ENCODE measurements around the gene SUN1. TPM values are rescaled to one million over a fixed set of nuclear protein-coding genes. Genes with fewer than 3 reads are reported as not detected.

The SUN1 gene
- total RNA-seq, 1 donor from 2014 or later = 183 TPM

DNA sequence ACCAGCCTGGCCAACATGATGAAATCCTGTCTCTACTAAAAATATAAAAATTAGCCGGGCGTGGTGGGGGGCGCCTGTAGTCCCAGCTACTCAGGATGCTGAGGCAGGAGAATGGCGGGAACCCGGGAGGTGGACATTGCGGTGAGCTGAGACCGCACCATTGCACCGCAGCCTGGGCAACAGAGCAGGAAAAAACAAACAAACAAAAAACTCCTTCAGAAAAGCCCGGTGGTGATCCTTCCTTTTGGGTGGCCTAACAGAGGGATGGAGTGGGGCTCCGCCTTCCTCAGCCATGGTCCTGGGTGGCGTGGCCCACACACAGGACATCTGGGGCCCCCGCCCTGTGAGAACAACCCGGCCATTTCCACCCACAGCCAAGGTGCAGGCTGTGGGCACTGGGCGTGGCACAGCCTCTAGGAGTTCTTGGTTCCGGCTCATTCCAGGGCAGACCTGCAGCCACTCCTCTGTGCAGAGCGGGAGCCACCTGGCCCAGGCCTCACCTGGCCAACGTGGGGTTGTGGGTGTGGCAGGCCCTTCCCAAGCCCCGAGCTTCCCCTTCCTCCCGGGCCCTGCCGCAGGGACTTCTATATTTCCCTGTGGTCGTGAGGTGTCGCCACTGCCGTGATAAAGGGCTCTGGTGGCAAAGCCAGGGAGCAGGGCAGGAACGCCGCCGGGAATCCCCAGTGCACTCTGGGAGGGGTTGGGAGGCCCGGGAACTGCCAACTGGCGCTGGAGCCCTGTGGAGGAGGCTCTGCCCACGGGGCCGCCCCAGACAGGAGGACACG, 81.7 kb downstream of the SUN1 start:
- Histone ChIP-seq H3K27me3 (ENCODE audit: low read depth) (peaks cover 3% of the 10 kb centered on the region), H3K4me1 (peaks cover 7% of the 10 kb centered on the region), H3K27ac (replicated peaks) (no peak overlapping the region), H3K4me3 (no peak overlapping the region), H3K36me3 (no peaks in the 10 kb centered on the region), H3K9me3 (replicated peaks) (no peaks in the 10 kb centered on the region)
- no peak for DNase-seq
- intact Hi-C loops (cut with micrococcal nuclease) = no loop called here
- TF ChIP-seq, protein P1, sequence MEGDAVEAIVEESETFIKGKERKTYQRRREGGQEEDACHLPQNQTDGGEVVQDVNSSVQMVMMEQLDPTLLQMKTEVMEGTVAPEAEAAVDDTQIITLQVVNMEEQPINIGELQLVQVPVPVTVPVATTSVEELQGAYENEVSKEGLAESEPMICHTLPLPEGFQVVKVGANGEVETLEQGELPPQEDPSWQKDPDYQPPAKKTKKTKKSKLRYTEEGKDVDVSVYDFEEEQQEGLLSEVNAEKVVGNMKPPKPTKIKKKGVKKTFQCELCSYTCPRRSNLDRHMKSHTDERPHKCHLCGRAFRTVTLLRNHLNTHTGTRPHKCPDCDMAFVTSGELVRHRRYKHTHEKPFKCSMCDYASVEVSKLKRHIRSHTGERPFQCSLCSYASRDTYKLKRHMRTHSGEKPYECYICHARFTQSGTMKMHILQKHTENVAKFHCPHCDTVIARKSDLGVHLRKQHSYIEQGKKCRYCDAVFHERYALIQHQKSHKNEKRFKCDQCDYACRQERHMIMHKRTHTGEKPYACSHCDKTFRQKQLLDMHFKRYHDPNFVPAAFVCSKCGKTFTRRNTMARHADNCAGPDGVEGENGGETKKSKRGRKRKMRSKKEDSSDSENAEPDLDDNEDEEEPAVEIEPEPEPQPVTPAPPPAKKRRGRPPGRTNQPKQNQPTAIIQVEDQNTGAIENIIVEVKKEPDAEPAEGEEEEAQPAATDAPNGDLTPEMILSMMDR (IDR thresholded peaks at IDR 0.05; ENCODE audit: borderline replicate concordance) = peak; percentile 7

GRCh38 chr7:914521-915194, 82.4 kb downstream of the SUN1 start:
- Histone ChIP-seq H3K9me3 (replicated peaks) (no peaks in the 10 kb centered on the region), H3K27ac (replicated peaks) (no peak overlapping the region), H3K4me3 (no peak overlapping the region), H3K27me3 (ENCODE audit: low read depth) (peaks cover 3% of the 10 kb centered on the region), H3K36me3 (no peaks in the 10 kb centered on the region), H3K4me1 (peaks cover 7% of the 10 kb centered on the region)
- intact Hi-C loops (cut with micrococcal nuclease) = no loop called here
- no peak for DNase-seq
- TF ChIP-seq, protein P1 (IDR thresholded peaks at IDR 0.05; ENCODE audit: borderline replicate concordance) = no peak

- Histone ChIP-seq H3K4me1 (peaks cover 7% of the 10 kb centered on the region), H3K4me3 (no peak overlapping the region), H3K9me3 (replicated peaks) (no peaks in the 10 kb centered on the region), H3K27ac (replicated peaks) (no peak overlapping the region), H3K27me3 (ENCODE audit: low read depth) (peaks cover 3% of the 10 kb centered on the region), H3K36me3 (no peaks in the 10 kb centered on the region)
- DNase-seq = no peak
- TF ChIP-seq, protein P1 (IDR thresholded peaks at IDR 0.05; ENCODE audit: borderline replicate concordance) = no peak
- intact Hi-C loops (cut with micrococcal nuclease) = no loop called here
Measured at GRCh38 chr7:915291-916218, 83.3 kb downstream of the SUN1 start.

DNA sequence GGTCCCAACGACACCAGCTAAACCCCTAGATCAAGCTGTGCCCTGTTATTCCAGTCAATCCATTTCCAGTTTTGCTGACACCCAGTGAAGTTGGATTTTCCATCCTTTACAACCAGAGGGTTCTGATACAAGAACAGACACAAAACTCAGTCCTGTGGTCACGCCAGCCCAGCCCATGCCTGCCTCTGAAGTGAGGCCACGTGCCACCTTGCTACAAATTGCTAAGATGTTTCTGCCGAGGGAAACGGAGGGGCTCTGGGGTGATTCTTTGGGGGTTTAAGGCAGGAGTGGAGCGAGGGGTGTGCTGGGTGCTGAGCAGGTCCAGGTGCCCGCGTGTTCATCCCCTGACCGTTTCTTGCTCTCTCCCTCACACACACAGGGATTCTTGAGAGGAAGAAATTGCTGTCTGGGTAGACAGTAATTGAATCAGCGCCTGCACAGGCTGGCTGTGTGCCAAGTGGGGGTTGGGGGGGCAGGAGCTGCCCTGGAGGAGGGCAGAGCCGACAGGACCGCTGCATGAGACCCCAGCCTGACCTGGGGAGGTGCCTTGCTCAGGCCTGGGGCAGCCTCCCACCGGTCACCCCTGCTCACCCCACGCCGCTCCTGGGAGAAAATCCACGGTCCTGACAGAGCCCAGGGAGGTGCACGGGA, 84.1 kb downstream of the SUN1 start:
- Histone ChIP-seq H3K4me3 (peak overlapping the region; percentile 19), H3K36me3 (no peaks in the 10 kb centered on the region), H3K9me3 (replicated peaks) (no peaks in the 10 kb centered on the region), H3K27me3 (ENCODE audit: low read depth) (peaks cover 4% of the 10 kb centered on the region), H3K4me1 (peaks cover 7% of the 10 kb centered on the region), H3K27ac (replicated peaks) (no peak overlapping the region)
- no peak for DNase-seq
- intact Hi-C loops (cut with micrococcal nuclease) = no loop called here
- TF ChIP-seq, protein P1 (IDR thresholded peaks at IDR 0.05; ENCODE audit: borderline replicate concordance) = no peak
